SK-N-SH (cell line): ENCODE data around the gene COL26A1.

Experiments used
- EP300 ChIP-seq, 2 experiments: IDR thresholded peaks; 2 replicates each; pipeline versions ENCODE4 v1.4.0 to v1.6.1; 2012; ENCODE audit warnings: borderline replicate concordance in 1 of 2, low read depth in 1 of 2, low read length in 1 of 2
- FOXM1 ChIP-seq: IDR thresholded peaks from 2 replicates; pipeline ENCODE4 v1.4.0; 2012; ENCODE audit warnings: low read depth, mild to moderate bottlenecking
- TF ChIP-seq, protein P1 (sequence below): IDR thresholded peaks from 2 replicates; pipeline ENCODE4 v1.6.1; 2012; ENCODE audit warnings: mild to moderate bottlenecking, low read depth, low read length, moderate library complexity

DNA sequence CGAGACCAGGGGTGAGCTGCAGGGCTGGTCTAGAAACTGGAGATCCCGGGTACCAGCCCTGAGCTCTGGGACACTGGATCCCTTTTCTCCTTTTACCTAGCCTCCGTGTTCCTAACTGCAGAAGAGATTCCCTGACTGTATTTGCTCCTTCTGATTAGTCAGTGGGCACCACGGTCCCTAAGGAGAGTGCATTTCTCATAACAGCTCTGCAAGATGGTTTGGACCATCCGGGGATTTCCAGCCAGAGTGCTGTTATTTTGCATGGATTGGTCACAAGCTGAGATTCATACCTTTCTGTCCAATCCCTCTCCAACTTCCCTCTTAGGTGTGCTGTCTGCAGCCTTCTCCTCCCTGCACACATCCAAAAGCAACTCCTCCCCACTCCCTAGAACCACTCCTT lies 143.9 kb downstream of the COL26A1 start:
- TF ChIP-seq FOXM1 = no peak
- TF ChIP-seq, protein P1, sequence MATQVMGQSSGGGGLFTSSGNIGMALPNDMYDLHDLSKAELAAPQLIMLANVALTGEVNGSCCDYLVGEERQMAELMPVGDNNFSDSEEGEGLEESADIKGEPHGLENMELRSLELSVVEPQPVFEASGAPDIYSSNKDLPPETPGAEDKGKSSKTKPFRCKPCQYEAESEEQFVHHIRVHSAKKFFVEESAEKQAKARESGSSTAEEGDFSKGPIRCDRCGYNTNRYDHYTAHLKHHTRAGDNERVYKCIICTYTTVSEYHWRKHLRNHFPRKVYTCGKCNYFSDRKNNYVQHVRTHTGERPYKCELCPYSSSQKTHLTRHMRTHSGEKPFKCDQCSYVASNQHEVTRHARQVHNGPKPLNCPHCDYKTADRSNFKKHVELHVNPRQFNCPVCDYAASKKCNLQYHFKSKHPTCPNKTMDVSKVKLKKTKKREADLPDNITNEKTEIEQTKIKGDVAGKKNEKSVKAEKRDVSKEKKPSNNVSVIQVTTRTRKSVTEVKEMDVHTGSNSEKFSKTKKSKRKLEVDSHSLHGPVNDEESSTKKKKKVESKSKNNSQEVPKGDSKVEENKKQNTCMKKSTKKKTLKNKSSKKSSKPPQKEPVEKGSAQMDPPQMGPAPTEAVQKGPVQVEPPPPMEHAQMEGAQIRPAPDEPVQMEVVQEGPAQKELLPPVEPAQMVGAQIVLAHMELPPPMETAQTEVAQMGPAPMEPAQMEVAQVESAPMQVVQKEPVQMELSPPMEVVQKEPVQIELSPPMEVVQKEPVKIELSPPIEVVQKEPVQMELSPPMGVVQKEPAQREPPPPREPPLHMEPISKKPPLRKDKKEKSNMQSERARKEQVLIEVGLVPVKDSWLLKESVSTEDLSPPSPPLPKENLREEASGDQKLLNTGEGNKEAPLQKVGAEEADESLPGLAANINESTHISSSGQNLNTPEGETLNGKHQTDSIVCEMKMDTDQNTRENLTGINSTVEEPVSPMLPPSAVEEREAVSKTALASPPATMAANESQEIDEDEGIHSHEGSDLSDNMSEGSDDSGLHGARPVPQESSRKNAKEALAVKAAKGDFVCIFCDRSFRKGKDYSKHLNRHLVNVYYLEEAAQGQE = no peak
- no peak for TF ChIP-seq EP300 (IDR thresholded peaks at IDR 0.05; ENCODE audit: borderline replicate concordance in 1 of 2, low read depth in 1 of 2, low read length in 1 of 2)
